Fibroblast of skin of abdomen (primary cell): ENCODE measurements around the gene ZNF106. TPM values are rescaled to one million over a fixed set of nuclear protein-coding genes. Genes with fewer than 3 reads are reported as not detected.

Experiments
- DNase-seq: peaks from one replicate; pipeline ENCODE4 v3.0.0-alpha.2; 2013
- polyA plus RNA-seq, 2 experiments: library from polyadenylated mRNA; unstranded; fragments of 120-200 nt; gene quantifications; one replicate each; pipeline ENCODE4 v1.2.1, GENCODE V29; 2013; ENCODE audit not compliant: insufficient read length in 2 of 2

Gene ZNF106
- 30.8 TPM for polyA plus RNA-seq (2013, experiment 1 of 2; ENCODE audit: insufficient read length)
- 27.9 TPM for polyA plus RNA-seq (2013, experiment 2 of 2; ENCODE audit: insufficient read length)

DNA sequence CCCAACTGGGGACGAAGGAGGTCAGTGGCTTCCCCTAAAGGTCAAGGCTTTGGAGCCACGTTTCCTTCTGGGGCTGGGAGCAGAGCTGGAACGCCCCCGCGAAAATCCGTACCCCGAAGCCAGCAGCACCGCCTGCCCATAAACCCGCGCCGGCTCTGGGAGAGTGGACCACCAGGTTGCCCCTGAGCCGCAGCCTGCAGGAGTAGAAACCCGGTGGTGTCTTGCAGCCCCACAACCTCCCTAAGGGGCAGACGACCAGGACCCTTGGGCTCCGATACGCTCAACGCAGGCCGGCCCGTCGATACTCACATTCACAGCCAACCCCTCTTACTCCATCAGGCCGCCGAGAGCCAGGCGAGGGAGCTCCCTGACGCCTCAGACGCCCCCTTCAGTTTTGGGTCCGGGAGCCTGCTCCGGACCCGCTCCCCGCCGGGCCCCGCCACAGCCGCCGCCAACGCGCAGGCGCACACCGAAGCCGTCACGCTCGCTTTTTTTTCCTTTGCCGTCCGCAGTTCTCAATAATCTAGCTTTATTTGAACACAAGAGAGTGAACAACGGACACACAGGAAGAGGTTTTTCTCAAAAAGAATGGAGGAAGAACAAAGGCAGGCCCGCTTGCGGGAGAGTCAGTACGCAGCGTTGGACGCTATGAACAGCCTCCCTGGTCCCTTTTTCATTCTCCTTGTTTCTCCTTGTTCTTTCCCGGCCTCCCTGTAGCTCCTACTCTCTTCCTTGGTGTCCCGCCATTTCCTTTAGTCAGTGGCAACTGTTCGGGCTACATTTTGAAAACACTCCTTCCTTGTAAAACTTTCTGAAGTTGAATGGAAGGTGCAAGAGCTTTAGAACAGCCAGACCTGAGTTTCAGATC lies at the start of gene ZNF106:
TSS of gene ZNF106 (minus strand) at position 471 of the 868 bp plus-strand sequence. CDS start 18,852 bp downstream, outside the sequence.
- DNase-seq = peak; percentile 92

- DNase-seq = no peak
These were observed 42.3 kb upstream of the ZNF106 start for GRCh38 chr15:42533246-42533645.

DNA sequence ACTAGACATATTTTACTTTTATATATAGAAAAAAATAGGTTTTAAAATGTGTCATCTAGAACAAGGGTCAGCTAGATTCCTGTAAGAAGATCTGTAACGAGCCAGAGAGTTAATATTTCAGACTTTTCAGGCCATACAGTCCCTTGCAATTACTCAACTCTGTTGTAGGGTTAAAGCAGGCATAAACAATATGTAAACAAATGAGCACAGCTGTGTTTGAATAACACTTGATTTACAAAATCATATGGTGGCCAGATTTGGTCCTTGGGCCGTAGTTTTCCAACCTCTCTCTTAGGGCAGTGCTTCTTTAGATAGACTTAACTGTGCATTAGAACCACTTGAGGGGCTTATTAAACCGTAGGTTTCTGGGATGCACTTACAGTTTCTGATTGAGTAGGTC lies 38.0 kb upstream of the ZNF106 start:
- no peak for DNase-seq

- DNase-seq = no peak
These were observed 32.4 kb upstream of the ZNF106 start for GRCh38 chr15:42523331-42523730.

DNA sequence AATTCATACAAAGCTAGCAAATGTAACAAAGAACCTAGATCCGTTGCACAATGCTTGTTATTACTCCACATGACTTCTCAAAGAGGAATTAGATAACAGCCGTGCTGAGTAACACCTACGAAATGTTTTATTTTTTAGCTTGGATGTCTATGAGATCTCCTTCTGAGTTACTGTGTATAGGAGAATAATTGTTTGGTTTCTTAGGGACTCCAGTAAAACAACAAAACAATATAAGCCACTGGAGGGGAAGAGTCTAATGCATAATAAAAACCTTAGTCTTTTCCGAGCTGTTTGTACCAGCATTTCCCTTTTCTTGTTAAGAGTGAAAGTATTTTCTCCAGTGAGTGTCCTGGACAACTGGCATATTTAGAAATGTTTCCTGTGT lies 20.1 kb upstream of the ZNF106 start:
- DNase-seq = peak; percentile 42

DNA sequence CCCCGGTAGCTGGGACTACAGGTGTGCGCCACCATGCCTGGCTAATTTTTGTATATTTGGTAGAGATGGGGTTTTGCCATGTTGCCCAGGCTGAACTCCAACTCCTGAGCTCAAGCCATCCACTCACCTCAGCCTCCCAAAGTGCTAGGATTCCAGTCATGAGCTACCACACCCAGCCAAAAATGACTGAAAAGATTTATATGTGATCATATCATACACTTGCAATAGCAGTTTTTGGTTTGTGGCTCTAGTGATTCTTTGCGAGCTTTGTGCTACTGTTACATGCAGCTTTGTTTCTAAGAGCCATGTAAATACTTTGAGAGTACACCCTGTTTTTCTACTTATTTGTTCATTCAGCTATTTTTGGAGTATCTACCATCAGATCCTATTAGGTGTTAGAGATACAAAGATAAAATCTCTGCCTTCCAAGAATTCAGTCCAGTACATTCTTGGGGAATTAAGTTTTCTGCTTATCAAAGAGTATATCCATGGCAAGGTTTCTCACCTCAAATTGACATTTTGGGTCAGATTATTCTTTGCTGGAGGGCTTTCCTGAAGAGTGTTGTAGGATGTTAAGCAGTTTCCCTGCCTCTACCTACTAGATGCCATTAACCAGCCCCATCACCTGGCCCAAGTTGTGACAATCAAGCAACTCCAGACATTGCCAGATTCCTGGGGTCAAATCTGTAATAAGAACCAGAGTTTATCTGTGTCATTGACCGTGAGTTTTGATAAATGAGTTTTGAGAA lies 19.5 kb upstream of the ZNF106 start:
- no peak for DNase-seq

GRCh38 chr15:42508263-42508690 lies 17.3 kb upstream of the ZNF106 start:
- no peak for DNase-seq

GRCh38 chr15:42507514-42507913 lies 16.6 kb upstream of the ZNF106 start:
- DNase-seq = no peak

DNA sequence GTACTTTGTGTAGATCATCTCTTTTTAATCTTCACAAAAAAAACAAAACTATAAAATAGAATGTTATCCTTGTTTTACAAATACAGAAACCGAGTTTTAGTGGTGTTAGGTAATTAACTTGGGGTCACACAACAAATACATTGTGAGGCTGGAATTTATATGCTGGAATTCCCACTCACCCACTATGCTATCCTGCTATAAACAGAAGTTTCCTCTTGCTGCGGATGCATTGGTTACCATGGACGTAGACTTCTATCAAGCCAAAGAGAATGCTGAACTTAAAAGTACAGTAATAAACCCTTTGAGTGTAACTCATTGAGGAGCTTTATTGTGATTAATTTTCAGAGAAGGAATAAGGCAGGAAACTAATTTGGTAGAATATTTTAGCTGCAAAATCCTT lies 13.7 kb upstream of the ZNF106 start:
- DNase-seq = no peak

DNA sequence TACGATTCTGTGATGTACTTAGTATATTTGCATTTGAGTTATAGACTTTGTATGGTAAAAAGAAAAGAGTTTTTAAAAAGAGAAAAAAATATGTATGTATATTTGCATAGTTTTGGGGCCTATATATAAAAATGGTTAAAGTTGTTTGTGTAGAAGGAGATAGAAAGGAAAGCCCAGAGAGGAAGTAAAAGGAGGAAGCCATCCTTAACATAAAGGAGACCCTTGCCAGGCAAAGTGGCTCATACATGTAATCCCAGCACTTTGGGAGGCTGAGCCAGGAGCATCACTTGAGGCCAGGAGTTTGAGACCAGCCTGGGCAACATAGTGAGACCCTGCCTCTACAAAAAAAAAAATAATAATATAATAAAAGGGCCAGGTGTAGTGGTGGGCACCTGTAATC lies 12.9 kb upstream of the ZNF106 start:
- no peak for DNase-seq

- DNase-seq = no peak
These were observed 11.5 kb upstream of the ZNF106 start for GRCh38 chr15:42502477-42502876.

GRCh38 chr15:42499858-42500609 lies 9.1 kb upstream of the ZNF106 start:
- DNase-seq = no peak

DNA sequence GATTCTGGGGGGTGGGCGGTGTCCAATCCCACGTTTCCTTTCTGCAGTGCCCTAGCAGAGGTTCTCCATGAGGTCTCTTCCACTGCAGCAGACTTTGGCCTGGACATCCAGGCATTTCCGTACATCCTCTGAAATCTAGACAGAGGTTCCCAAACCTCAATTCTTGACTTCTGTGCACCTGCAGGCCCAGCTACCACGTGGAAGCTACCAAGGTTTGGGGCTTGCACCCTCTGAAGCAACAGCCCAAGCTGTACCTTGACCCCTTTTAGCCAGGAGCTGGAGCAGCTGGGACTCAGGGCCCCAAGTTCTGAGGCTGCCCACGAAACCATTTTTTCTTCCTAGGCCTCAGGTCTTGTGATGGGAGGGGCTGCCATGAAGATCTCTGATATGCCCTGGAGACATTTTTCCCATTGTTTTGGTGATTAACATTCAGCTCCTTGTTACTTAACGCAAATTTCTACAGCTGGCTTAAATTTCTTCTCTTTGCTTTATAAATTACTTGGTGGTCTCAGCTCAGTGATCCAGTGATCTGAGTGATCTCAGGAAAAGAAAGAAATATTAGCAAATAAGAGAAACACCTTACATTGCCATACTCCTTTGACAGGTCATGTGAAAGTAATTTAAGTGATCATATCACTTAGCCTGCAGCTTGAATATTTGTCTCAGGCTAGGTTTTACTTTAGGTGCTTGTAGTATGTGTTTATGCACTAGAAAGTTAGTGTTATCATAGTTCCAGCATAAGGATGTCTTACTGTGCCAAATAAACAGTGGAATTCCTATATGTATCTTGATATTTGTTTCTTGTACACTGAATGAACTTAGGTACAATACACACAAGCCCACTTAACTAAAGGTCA lies 7.5 kb upstream of the ZNF106 start:
- no peak for DNase-seq

DNA sequence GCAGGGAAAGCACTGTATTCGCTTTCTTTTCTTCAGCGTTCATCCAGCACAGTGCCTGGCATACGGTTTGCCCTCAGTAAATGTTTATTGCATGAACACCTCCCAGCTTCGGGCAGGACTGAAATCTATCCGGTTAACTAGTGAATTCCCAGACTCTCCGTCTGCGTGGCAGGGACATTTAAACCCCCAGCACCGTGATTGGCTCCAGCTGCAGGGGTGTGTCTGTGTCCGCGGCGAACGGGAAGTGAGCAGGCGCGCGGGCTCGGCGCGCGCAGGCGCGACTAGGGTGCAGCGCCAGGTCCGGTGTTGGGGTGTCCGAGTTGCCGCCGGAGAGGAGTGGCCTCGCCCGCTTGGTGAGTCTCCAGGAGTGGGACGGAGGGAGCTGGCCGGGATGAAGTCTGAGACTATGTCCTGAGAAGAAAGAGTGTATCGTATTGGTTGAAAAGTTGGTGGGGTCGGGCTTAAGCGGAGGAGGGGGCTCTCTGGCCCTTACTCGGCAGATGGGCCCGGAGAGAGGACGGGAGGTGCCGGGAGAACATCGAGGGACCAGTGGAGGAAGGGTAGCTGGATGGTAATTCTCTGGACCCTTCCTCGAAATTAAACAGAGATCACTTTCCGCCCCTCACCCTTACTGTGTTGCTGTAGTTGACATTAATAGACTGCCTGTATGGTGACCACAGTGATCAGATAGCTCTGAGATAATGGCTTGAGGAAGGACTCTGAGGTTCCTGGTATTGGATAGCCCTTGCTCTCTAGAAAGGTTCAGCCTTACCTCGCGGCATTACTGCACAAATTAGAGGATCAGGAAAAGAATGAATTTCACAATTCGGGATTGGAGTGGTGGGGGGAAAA lies 4.6 kb upstream of the ZNF106 start, which contains the start of gene SNAP23:
TSS of gene SNAP23 (plus strand) at position 274 of the 852 bp plus-strand sequence. CDS start 16,213 bp downstream, outside the sequence.
- peak; percentile 96 for DNase-seq

- DNase-seq = peak; percentile 72
These were observed 4.0 kb upstream of the ZNF106 start for GRCh38 chr15:42494998-42495360.

DNA sequence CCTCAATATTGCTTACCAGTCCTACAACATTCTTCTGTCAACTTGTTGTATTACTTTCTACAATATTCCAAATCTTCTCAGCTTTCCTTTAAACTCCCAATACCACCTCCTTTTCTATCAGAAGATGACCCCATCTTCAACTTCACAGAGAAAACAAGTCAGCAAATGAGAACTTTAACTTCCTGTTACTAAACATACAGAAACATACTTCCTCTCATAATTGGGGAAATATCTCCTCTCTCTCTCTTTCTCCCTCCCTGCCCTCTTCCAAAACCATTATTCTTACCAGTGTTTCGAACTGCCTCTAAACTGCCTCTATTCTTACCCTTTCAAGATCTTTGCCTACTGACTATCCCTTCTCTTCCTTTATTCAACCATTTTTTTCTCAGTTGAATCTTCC lies 2.7 kb upstream of the ZNF106 start:
- no peak for DNase-seq

DNA sequence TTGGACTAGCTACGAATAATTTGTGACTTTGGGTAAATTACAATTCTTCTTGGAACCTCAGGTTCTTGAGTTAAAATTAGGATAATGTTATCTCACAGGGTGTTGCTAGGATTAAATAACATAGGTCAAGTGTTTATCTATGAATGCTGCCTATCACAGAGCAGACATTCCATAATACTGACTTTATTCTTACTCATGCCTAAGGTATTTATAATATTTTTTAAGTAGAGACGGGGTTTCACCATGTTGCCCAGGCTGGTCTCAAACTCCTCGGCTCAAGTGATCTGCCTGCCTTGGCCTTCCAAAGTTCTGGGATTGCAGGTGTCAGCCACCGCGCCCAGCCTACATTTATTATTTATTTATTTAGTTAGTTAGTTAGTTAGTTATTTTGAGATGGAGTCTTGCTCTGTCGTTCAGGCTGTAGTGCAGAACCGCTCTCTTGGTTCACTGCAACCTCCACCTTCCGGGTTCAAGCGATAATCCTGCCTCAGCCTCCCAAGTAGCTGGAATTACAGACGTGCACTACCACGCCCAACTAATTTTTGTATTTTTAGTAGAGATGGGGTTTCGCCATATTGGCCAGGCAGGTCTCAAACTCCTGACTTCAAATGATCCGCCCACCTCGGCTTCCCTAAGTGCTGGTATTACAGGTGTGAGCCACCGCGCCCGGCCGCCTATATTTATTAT lies 741 bp upstream of the ZNF106 start:
- DNase-seq = peak; percentile 66

GRCh38 chr15:42490291-42490670 lies 660 bp downstream of the ZNF106 start:
- DNase-seq = no peak

GRCh38 chr15:42483677-42484076 lies 7.3 kb downstream of the ZNF106 start:
- DNase-seq = no peak

DNA sequence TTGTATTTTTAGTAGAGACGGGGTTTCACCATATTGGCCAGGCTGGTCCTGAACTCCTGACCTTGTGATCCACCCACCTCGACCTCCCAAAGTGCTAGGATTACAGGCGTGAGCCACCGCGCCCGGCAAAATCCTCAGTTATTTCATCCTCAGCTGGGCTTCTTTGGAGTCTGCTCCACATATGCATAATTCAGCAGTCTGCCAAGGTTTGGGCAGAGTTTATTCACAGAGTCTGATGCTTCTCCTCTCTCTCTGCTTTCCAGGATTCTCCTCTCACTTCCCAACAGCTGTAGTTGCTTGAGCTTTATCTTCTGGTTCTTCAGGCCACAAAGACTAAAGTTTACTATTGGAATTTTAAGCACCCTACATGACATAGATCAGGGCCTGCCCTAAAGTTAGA lies 8.2 kb downstream of the ZNF106 start:
- no peak for DNase-seq
